Subcutaneous abdominal adipose tissue (tissue), 5 donors: ENCODE measurements around the gene STAMBPL1.

Experiments
- H3K27ac ChIP-seq: one replicate; pipeline ENCODE4 v1.7.0; 2013; ENCODE audit warnings: low read depth, mild to moderate bottlenecking, inconsistent platforms, low read length, moderate library complexity
- H3K27me3 ChIP-seq, 5 donors: one replicate each; pipeline ENCODE4 v1.7.0; 2013; ENCODE audit warnings: low read length in 5 of 5, inconsistent platforms in 1 of 5; ENCODE audit not compliant: control insufficient read depth in 5 of 5, insufficient read depth in 4 of 5
- H3K36me3 ChIP-seq, 5 donors: one replicate each; pipeline ENCODE4 v1.7.0; 2013; ENCODE audit warnings: low read length in 5 of 5; ENCODE audit not compliant: control insufficient read depth in 5 of 5, insufficient read depth in 5 of 5
- H3K4me1 ChIP-seq, 5 donors: one replicate each; pipeline ENCODE4 v1.7.0; 2013; ENCODE audit warnings: low read length in 5 of 5, mild to moderate bottlenecking in 3 of 5, moderate library complexity in 1 of 5; ENCODE audit not compliant: control insufficient read depth in 5 of 5, insufficient read depth in 5 of 5
- H3K4me3 ChIP-seq, 5 donors: one replicate each; pipeline ENCODE4 v1.7.0; 2013; ENCODE audit warnings: low read length in 5 of 5, low read depth in 1 of 5
- H3K9ac ChIP-seq, 5 donors: one replicate each; pipeline ENCODE4 v1.7.0; 2013; ENCODE audit warnings: low read length in 5 of 5, mild to moderate bottlenecking in 4 of 5, moderate library complexity in 3 of 5
- H3K9me3 ChIP-seq, 5 donors: one replicate each; pipeline ENCODE4 v1.7.0; 2013; ENCODE audit warnings: low read length in 5 of 5; ENCODE audit not compliant: control insufficient read depth in 5 of 5
- donor health status: healthy.
- donor health status: healthy.
- donor health status: healthy.
- donor health status: healthy.
- donor health status: healthy.

Gene STAMBPL1

GRCh38 chr10:88854684-88855083 is 25.4 kb upstream of the STAMBPL1 start:
- no peaks in the 10 kb centered on the region for H3K9me3 ChIP-seq
- no peaks in the 10 kb centered on the region for H3K36me3 ChIP-seq
- peaks cover 0 to 17% (median 12%) of the 10 kb centered on the region in 5 donors for H3K4me1 ChIP-seq
- H3K9ac ChIP-seq = no peak overlapping the region
- H3K27ac ChIP-seq = no peak overlapping the region
- no peaks in the 10 kb centered on the region for H3K27me3 ChIP-seq
- no peak overlapping the region for H3K4me3 ChIP-seq

- Histone ChIP-seq H3K9ac (no peak overlapping the region), H3K4me1 (peaks cover 0 to 11% (median under 1%) of the 10 kb centered on the region in 5 donors), H3K27me3 (no peaks in the 10 kb centered on the region), H3K27ac (no peak overlapping the region), H3K4me3 (no peak overlapping the region), H3K9me3 (no peaks in the 10 kb centered on the region), H3K36me3 (no peaks in the 10 kb centered on the region)
These were observed 22.2 kb upstream of the STAMBPL1 start for GRCh38 chr10:88857831-88858230.

GRCh38 chr10:88858491-88858890 is 21.6 kb upstream of the STAMBPL1 start:
- H3K4me1 ChIP-seq = peaks cover 0 to 5% (median 0%) of the 10 kb centered on the region in 5 donors
- no peak overlapping the region for H3K27ac ChIP-seq
- no peaks in the 10 kb centered on the region for H3K27me3 ChIP-seq
- no peaks in the 10 kb centered on the region for H3K9me3 ChIP-seq
- H3K4me3 ChIP-seq = no peak overlapping the region
- H3K9ac ChIP-seq = no peak overlapping the region
- H3K36me3 ChIP-seq = no peaks in the 10 kb centered on the region

DNA sequence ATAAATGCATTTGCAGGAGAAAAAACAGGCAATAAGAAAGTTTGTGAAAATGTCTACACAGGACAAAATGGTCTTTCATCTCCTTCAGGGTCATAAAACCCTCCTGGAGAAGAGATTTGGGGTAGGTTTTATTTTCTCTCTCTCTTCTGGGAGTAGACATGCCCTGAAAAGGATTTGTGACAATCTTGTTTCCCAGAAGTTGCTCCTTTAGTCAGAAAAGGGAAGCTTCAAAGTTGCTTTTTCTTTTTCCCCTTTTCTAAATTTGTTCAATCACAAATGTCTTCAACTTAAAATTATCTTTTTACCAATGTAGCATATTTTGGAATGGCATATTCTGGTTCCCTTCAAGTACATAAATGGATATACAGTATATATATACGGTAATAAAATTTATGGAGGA is 19.0 kb upstream of the STAMBPL1 start:
- no peak overlapping the region for H3K4me3 ChIP-seq

GRCh38 chr10:88865281-88865876 is 14.7 kb upstream of the STAMBPL1 start:
- Histone ChIP-seq H3K4me3 (no peak overlapping the region), H3K27ac (no peak overlapping the region), H3K4me1 (peaks cover 0 to 4% (median 0%) of the 10 kb centered on the region in 5 donors), H3K9me3 (no peaks in the 10 kb centered on the region), H3K36me3 (no peaks in the 10 kb centered on the region), H3K27me3 (no peaks in the 10 kb centered on the region), H3K9ac (peak overlapping the region in 1 of 5 donors; percentile 39)

More for the DNA sequence above, 19.0 kb upstream of the STAMBPL1 start:
- H3K36me3 ChIP-seq = no peaks in the 10 kb centered on the region
- H3K27me3 ChIP-seq = no peaks in the 10 kb centered on the region
- no peak overlapping the region for H3K27ac ChIP-seq
- H3K9me3 ChIP-seq = no peaks in the 10 kb centered on the region
- H3K9ac ChIP-seq = no peak overlapping the region
- peaks cover 0 to 4% (median 0%) of the 10 kb centered on the region in 5 donors for H3K4me1 ChIP-seq

DNA sequence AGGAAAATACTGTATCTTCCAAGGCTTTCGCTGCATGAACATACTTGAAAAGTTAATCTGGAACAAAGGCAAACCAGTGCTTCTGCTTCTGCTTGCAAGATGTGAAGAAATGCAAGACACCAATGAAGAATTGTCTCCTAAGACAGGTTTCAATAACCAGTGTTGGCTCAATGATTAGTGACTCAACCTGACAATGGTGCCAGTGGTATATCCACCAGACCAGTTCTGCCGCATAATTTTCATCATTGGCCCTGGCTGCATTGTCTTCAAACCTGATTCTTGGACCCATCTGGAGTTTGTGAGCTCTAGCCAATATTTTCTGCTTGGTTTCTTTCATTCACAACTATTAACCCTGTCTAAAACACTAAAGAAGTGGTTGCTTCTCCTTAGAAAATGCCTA is 13.6 kb upstream of the STAMBPL1 start:
- peaks cover 0 to 4% (median 0%) of the 10 kb centered on the region in 5 donors for H3K4me1 ChIP-seq
- no peaks in the 10 kb centered on the region for H3K36me3 ChIP-seq
- no peak overlapping the region for H3K9ac ChIP-seq
- no peak overlapping the region for H3K4me3 ChIP-seq
- H3K9me3 ChIP-seq = no peaks in the 10 kb centered on the region
- no peaks in the 10 kb centered on the region for H3K27me3 ChIP-seq
- H3K27ac ChIP-seq = no peak overlapping the region

GRCh38 chr10:88870089-88870488 is 10.0 kb upstream of the STAMBPL1 start:
- H3K9me3 ChIP-seq = no peaks in the 10 kb centered on the region
- no peaks in the 10 kb centered on the region for H3K36me3 ChIP-seq
- no peaks in the 10 kb centered on the region for H3K27me3 ChIP-seq
- no peak overlapping the region for H3K9ac ChIP-seq
- no peak overlapping the region for H3K4me3 ChIP-seq
- H3K4me1 ChIP-seq = peaks cover 0 to 4% (median 4%) of the 10 kb centered on the region in 5 donors
- H3K27ac ChIP-seq = no peak overlapping the region

DNA sequence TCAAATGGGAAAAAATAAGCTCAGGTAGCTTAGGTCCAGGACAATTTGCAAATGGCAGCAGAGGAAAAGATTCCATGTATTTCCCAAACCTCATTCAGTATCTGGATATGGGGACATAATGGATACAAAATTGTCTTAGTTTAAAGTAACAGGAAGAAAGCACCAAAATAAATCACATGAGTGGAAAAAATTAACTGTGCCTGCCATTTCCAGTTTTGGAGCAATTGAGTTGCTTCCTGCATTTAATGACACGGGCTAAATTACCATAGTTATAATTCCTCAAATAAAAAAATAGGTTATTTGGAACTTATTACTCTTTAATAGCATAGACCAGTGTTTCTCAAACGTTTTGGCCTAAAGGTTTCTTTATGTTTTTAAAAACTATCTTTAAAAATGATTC is 6.3 kb upstream of the STAMBPL1 start:
- Histone ChIP-seq H3K4me1 (peaks cover 0 to 9% (median 0%) of the 10 kb centered on the region in 5 donors), H3K9me3 (no peaks in the 10 kb centered on the region), H3K4me3 (no peak overlapping the region), H3K9ac (no peak overlapping the region), H3K27ac (no peak overlapping the region), H3K36me3 (no peaks in the 10 kb centered on the region), H3K27me3 (no peaks in the 10 kb centered on the region)

GRCh38 chr10:88874281-88874680 is 5.8 kb upstream of the STAMBPL1 start:
- no peak overlapping the region for H3K9ac ChIP-seq

GRCh38 chr10:88875081-88875480 is 5.0 kb upstream of the STAMBPL1 start:
- Histone ChIP-seq H3K27ac (no peak overlapping the region), H3K9me3 (no peaks in the 10 kb centered on the region), H3K9ac (no peak overlapping the region), H3K27me3 (no peaks in the 10 kb centered on the region), H3K36me3 (no peaks in the 10 kb centered on the region), H3K4me1 (peaks cover 0 to 20% (median 10%) of the 10 kb centered on the region in 5 donors), H3K4me3 (no peak overlapping the region)

More at GRCh38 chr10:88874281-88874680, 5.8 kb upstream of the STAMBPL1 start:
- no peaks in the 10 kb centered on the region for H3K27me3 ChIP-seq
- H3K36me3 ChIP-seq = no peaks in the 10 kb centered on the region
- H3K4me1 ChIP-seq = peaks cover 0 to 12% (median 3%) of the 10 kb centered on the region in 5 donors
- no peak overlapping the region for H3K27ac ChIP-seq
- H3K9me3 ChIP-seq = no peaks in the 10 kb centered on the region
- H3K4me3 ChIP-seq = no peak overlapping the region
